GM23338 (cell line): ENCODE data around the gene URI1. TPM values are rescaled to one million over a fixed set of nuclear protein-coding genes. Genes with fewer than 3 reads are reported as not detected.

Experiments used
- ATAC-seq: fragments of 200-7000 bp; cut with Tn5 transposase; 3 replicates; pipeline ENCODE4 v1.9.1; 2020
- DNase-seq: peaks from one replicate; pipeline ENCODE4 v3.0.0-alpha.2; 2015; ENCODE audit warnings: low spot score
- H2AFZ ChIP-seq: fragments of 200-600 bp; sonication (generic); 2 replicates; pipeline ENCODE4 v1.8.0; 2016; ENCODE audit warnings: antibody characterized with exemption, mild to moderate bottlenecking, moderate library complexity
- H3F3A ChIP-seq: fragments of 200-600 bp; sonication (generic); replicated peaks from 2 replicates; pipeline ENCODE4 v1.8.0; 2017; ENCODE audit warnings: antibody characterized with exemption, mixed run types, low read depth
- H3K27ac ChIP-seq: fragments of 200-600 bp; sonication (generic); 2 replicates; pipeline ENCODE4 v1.6.1; 2016; ENCODE audit warnings: low read depth
- H3K27me3 ChIP-seq: fragments of 200-600 bp; sonication (generic); 2 replicates; pipeline ENCODE4 v1.8.0; 2016; ENCODE audit warnings: mild to moderate bottlenecking, mixed run types, moderate library complexity; ENCODE audit not compliant: insufficient read depth
- H3K36me3 ChIP-seq: fragments of 200-600 bp; sonication (generic); 2 replicates; pipeline ENCODE4 v1.8.0; 2016; ENCODE audit warnings: mild to moderate bottlenecking; ENCODE audit not compliant: insufficient read depth
- H3K4me1 ChIP-seq: fragments of 200-600 bp; sonication (generic); 2 replicates; pipeline ENCODE4 v1.8.0; 2016; ENCODE audit warnings: mild to moderate bottlenecking, moderate library complexity; ENCODE audit not compliant: insufficient read depth
- H3K4me2 ChIP-seq: fragments of 200-600 bp; sonication (generic); 2 replicates; pipeline ENCODE4 v1.7.1; 2017; ENCODE audit warnings: mixed run types
- H3K4me3 ChIP-seq: fragments of 200-600 bp; sonication (generic); 2 replicates; pipeline ENCODE4 v1.6.1; 2016; ENCODE audit warnings: mixed run types
- H3K79me2 ChIP-seq: fragments of 200-600 bp; sonication (generic); replicated peaks from 2 replicates; pipeline ENCODE4 v1.8.0; 2017; ENCODE audit warnings: mild to moderate bottlenecking; ENCODE audit not compliant: insufficient read depth
- H3K9me2 ChIP-seq: fragments of 200-600 bp; sonication (generic); 2 replicates; pipeline ENCODE4 v1.8.0; 2017; ENCODE audit not compliant: insufficient read depth
- H4K20me1 ChIP-seq: fragments of 200-600 bp; sonication (generic); replicated peaks from 2 replicates; pipeline ENCODE4 v1.8.0; 2017; ENCODE audit warnings: mild to moderate bottlenecking; ENCODE audit not compliant: insufficient read depth
- H3K27ac Mint-ChIP-seq: 2 replicates; pipeline ENCODE4 v1.8.0; 2020; ENCODE audit warnings: inconsistent platforms, mild to moderate bottlenecking, moderate library complexity, mixed read lengths
- H3K27me3 Mint-ChIP-seq: 3 replicates; pipeline ENCODE4 v1.8.0; 2022; ENCODE audit warnings: low read depth, mild to moderate bottlenecking, moderate library complexity, mixed read lengths, inconsistent platforms; ENCODE audit not compliant: insufficient read depth, poor library complexity
- H3K36me3 Mint-ChIP-seq: 3 replicates; pipeline ENCODE4 v1.8.0; 2021; ENCODE audit warnings: low read depth, mild to moderate bottlenecking, inconsistent platforms, moderate library complexity, mixed read lengths
- H3K4me1 Mint-ChIP-seq: 3 replicates; pipeline ENCODE4 v1.8.0; 2020; ENCODE audit warnings: mild to moderate bottlenecking, inconsistent platforms, mixed read lengths
- H3K4me3 Mint-ChIP-seq: 3 replicates; pipeline ENCODE4 v1.8.0; 2021; ENCODE audit warnings: moderate library complexity, mild to moderate bottlenecking, inconsistent platforms, mixed read lengths
- H3K9me3 Mint-ChIP-seq: 3 replicates; pipeline ENCODE4 v1.8.0; 2020; ENCODE audit warnings: moderate library complexity, mild to moderate bottlenecking, inconsistent platforms, mixed read lengths
- ETS1 ChIP-seq: IDR thresholded peaks from 2 replicates; pipeline ENCODE4 v1.6.1; 2016; ENCODE audit warnings: antibody characterized with exemption
- EZH2 ChIP-seq: fragments of 200-600 bp; sonication (generic); IDR thresholded peaks from one replicate; pipeline ENCODE4 v1.8.0; 2017; ENCODE audit warnings: antibody characterized with exemption, mild to moderate bottlenecking, low read depth; ENCODE audit not compliant: unreplicated experiment
- JUNB ChIP-seq: IDR thresholded peaks from one replicate; pipeline ENCODE4 v1.6.1; 2016; ENCODE audit warnings: antibody characterized with exemption; ENCODE audit not compliant: unreplicated experiment
- POLR2AphosphoS5 ChIP-seq: IDR thresholded peaks from 2 replicates; pipeline ENCODE4 v1.6.1; 2016; ENCODE audit warnings: antibody characterized with exemption, low read depth
- ZNF114 ChIP-seq: fragments of 250-450 bp; sonication (Bioruptor Pico); IDR thresholded peaks from 2 replicates; pipeline ENCODE4 v1.5.0; 2020; ENCODE audit warnings: mild to moderate bottlenecking, moderate library complexity
- ZNF331 ChIP-seq: fragments of 250-450 bp; sonication (Bioruptor Pico); IDR thresholded peaks from 2 replicates; pipeline ENCODE4 v1.5.0; 2020; ENCODE audit warnings: low read depth, mild to moderate bottlenecking, moderate library complexity
- polyA plus RNA-seq: library from polyadenylated mRNA; unstranded; fragments of >200 nt; fragmentation: Nextera tagmentation; extraction: Ambion mirVana; gene quantifications from 2 replicates; pipeline ENCODE4 v1.2.1, GENCODE V29; 2016
- total RNA-seq: library from RNA; depleted of rRNA; stranded (reverse); fragments of >200 nt; shearing (Covaris generic); gene quantifications from 2 replicates; pipeline ENCODE4 v1.2.3, GENCODE V29; 2014
- TF ChIP-seq, protein P1 (sequence below): fragments of 250-450 bp; sonication (Bioruptor Pico); IDR thresholded peaks from 2 replicates; pipeline ENCODE4 v1.5.0; 2020; ENCODE audit warnings: mild to moderate bottlenecking, moderate library complexity
- TF ChIP-seq, protein P2 (sequence below), 2 experiments: fragments of 200-600 bp in 1 of 2; sonication (generic) in 1 of 2; conservative IDR thresholded peaks; 2 replicates each; pipeline versions ENCODE4 v1.5.1 to v1.6.1; 2016 to 2017; ENCODE audit warnings: antibody characterized with exemption in 2 of 2, low read depth in 2 of 2, mild to moderate bottlenecking in 2 of 2, moderate library complexity in 1 of 2

Gene URI1
- total and polyA plus RNA-seq, 2 experiments from 2014 or later: 27.6 to 68.4 TPM

DNA sequence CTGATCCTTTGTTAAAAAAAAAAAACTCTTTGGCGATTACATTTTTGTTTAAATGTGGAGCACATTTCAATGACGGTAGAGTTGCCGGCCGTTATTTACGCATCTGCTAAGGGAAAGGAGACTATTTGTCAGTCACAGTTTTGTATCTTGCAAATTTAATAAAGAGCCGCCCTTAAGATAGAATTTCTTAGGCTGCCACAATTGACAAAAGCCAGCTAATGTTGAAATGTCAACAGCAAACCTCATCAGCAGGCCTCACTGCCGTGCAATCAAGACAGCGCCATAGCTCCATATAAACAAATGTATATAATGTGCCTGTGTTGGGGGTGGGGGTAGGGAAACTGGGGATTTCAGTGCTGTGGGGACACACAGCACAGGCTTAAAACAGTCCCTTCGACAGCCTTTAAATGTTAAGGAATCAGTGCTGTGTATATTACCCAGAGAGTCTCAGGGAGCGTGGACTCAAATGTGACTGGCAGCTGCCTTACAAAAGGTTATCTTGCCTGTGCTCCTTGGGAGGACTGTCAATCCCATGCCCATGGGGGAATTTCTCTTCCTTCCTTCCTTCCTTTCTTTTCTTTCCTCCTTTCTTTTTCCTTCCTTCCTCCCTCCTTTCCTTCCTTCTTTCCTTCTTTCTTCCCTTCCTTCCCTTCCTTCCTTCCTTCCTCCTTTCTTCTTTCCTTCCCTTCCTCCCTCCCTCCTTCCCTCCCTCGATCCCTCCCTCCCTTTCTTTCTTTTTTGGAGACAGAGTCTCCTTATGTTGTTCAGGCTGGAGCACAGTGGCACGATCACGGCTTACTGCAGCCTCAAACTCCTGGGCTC is 108.0 kb downstream of the URI1 start:
- Mint-ChIP-seq H3K4me3 (no peak overlapping the region), H3K9me3 (no peaks in the 10 kb centered on the region), H3K4me1 (peaks cover 16% of the 10 kb centered on the region), H3K27ac (no peak overlapping the region), H3K36me3 (no peaks in the 10 kb centered on the region), H3K27me3 (peaks cover 2% of the 10 kb centered on the region)
- H3K4me1 ChIP-seq: peaks cover 10% of the 10 kb centered on the region; the same call in 1 of the 2 replicates
- no peak overlapping the region for H2AFZ ChIP-seq
- H3K9me2 ChIP-seq: no peaks in the 10 kb centered on the region
- no peak overlapping the region for H3K27ac ChIP-seq
- no peaks in the 10 kb centered on the region for H3K27me3 ChIP-seq
- DNase-seq: no peak
- TF ChIP-seq ZNF114 (CRISPR knock-in tag) (no peak), ETS1 (no peak), JUNB (no peak), ZNF331 (no peak), POLR2AphosphoS5 (no peak), EZH2 (no peak)
- TF ChIP-seq, protein P1, sequence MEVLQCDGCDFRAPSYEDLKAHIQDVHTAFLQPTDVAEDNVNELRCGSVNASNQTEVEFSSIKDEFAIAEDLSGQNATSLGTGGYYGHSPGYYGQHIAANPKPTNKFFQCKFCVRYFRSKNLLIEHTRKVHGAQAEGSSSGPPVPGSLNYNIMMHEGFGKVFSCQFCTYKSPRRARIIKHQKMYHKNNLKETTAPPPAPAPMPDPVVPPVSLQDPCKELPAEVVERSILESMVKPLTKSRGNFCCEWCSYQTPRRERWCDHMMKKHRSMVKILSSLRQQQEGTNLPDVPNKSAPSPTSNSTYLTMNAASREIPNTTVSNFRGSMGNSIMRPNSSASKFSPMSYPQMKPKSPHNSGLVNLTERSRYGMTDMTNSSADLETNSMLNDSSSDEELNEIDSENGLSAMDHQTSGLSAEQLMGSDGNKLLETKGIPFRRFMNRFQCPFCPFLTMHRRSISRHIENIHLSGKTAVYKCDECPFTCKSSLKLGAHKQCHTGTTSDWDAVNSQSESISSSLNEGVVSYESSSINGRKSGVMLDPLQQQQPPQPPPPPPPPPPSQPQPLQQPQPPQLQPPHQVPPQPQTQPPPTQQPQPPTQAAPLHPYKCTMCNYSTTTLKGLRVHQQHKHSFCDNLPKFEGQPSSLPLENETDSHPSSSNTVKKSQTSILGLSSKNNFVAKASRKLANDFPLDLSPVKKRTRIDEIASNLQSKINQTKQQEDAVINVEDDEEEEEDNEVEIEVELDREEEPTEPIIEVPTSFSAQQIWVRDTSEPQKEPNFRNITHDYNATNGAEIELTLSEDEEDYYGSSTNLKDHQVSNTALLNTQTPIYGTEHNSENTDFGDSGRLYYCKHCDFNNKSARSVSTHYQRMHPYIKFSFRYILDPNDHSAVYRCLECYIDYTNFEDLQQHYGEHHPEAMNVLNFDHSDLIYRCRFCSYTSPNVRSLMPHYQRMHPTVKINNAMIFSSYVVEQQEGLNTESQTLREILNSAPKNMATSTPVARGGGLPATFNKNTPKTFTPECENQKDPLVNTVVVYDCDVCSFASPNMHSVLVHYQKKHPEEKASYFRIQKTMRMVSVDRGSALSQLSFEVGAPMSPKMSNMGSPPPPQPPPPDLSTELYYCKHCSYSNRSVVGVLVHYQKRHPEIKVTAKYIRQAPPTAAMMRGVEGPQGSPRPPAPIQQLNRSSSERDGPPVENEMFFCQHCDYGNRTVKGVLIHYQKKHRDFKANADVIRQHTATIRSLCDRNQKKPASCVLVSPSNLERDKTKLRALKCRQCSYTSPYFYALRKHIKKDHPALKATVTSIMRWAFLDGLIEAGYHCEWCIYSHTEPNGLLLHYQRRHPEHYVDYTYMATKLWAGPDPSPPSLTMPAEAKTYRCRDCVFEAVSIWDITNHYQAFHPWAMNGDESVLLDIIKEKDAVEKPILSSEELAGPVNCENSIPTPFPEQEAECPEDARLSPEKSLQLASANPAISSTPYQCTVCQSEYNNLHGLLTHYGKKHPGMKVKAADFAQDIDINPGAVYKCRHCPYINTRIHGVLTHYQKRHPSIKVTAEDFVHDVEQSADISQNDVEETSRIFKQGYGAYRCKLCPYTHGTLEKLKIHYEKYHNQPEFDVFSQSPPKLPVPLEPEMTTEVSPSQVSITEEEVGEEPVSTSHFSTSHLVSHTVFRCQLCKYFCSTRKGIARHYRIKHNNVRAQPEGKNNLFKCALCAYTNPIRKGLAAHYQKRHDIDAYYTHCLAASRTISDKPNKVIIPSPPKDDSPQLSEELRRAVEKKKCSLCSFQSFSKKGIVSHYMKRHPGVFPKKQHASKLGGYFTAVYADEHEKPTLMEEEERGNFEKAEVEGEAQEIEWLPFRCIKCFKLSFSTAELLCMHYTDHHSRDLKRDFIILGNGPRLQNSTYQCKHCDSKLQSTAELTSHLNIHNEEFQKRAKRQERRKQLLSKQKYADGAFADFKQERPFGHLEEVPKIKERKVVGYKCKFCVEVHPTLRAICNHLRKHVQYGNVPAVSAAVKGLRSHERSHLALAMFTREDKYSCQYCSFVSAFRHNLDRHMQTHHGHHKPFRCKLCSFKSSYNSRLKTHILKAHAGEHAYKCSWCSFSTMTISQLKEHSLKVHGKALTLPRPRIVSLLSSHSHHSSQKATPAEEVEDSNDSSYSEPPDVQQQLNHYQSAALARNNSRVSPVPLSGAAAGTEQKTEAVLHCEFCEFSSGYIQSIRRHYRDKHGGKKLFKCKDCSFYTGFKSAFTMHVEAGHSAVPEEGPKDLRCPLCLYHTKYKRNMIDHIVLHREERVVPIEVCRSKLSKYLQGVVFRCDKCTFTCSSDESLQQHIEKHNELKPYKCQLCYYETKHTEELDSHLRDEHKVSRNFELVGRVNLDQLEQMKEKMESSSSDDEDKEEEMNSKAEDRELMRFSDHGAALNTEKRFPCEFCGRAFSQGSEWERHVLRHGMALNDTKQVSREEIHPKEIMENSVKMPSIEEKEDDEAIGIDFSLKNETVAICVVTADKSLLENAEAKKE (CRISPR knock-in tag): no peak
- TF ChIP-seq, protein P2, sequence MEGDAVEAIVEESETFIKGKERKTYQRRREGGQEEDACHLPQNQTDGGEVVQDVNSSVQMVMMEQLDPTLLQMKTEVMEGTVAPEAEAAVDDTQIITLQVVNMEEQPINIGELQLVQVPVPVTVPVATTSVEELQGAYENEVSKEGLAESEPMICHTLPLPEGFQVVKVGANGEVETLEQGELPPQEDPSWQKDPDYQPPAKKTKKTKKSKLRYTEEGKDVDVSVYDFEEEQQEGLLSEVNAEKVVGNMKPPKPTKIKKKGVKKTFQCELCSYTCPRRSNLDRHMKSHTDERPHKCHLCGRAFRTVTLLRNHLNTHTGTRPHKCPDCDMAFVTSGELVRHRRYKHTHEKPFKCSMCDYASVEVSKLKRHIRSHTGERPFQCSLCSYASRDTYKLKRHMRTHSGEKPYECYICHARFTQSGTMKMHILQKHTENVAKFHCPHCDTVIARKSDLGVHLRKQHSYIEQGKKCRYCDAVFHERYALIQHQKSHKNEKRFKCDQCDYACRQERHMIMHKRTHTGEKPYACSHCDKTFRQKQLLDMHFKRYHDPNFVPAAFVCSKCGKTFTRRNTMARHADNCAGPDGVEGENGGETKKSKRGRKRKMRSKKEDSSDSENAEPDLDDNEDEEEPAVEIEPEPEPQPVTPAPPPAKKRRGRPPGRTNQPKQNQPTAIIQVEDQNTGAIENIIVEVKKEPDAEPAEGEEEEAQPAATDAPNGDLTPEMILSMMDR (conservative IDR thresholded peaks at IDR 0.05; ENCODE audit: low read depth in 2 of 2): no peak
- H4K20me1 ChIP-seq: no peaks in the 10 kb centered on the region
- H3K79me2 ChIP-seq: no peaks in the 10 kb centered on the region
- H3K4me2 ChIP-seq: no peak overlapping the region
- H3K4me3 ChIP-seq: no peak overlapping the region
- H3K36me3 ChIP-seq: no peaks in the 10 kb centered on the region
- H3F3A ChIP-seq: no peaks in the 10 kb centered on the region
- ATAC-seq: no peak
